HEK293T (cell line): ENCODE results near the gene ADM5.

Experiments used
- BHLHE40 ChIP-seq: fragments of 450-650 bp; IDR thresholded peaks from 2 replicates; pipeline ENCODE4 v1.6.1; 2016; ENCODE audit warnings: mild to moderate bottlenecking, moderate library complexity, borderline replicate concordance
- FOXM1 ChIP-seq: fragments of 450-650 bp; IDR thresholded peaks from 2 replicates; pipeline ENCODE4 v1.6.1; 2017; ENCODE audit warnings: mild to moderate bottlenecking, borderline replicate concordance
- NFRKB ChIP-seq: fragments of 450-650 bp; IDR thresholded peaks from 2 replicates; pipeline ENCODE4 v1.6.1; 2016; ENCODE audit warnings: mild to moderate bottlenecking, moderate library complexity
- PKNOX1 ChIP-seq: fragments of 450-650 bp; IDR thresholded peaks from 2 replicates; pipeline ENCODE4 v1.6.1; 2016
- TARDBP ChIP-seq: fragments of 450-650 bp; IDR thresholded peaks from 2 replicates; pipeline ENCODE4 v1.6.1; 2016

GRCh38 chr19:49713236-49713845, 23.9 kb downstream of the ADM5 start:
- TF ChIP-seq FOXM1, result no peak
- TF ChIP-seq NFRKB, result no peak
- TF ChIP-seq PKNOX1, result no peak
- TF ChIP-seq TARDBP, result no peak
- no peak for TF ChIP-seq BHLHE40
